Activated B cell treated with CpG ODN at 0.5 μM for 24 hours (primary cell): Measurements from ENCODE around the gene KRTAP4-2. TPM values are rescaled to one million over a fixed set of nuclear protein-coding genes. Genes with fewer than 3 reads are reported as not detected.
"Not testable (repeated sequence)": the region's sequence is repeated elsewhere in the genome, so short reads cannot be mapped to it uniquely, and the experiment has no call there.

Experiments
- ATAC-seq: fragments of 200-7000 bp; cut with Tn5 transposase; one replicate; pipeline ENCODE4 v1.10.0; 2021; ENCODE audit warnings: low read depth, mild to moderate bottlenecking, moderate library complexity
- CTCF ChIA-PET: fragments of 350-600 bp; sonication (Branson Sonifier 250); formaldehyde crosslinking; loops from one replicate; lab custom pipeline; 2021; ENCODE audit warnings: antibody characterized with exemption; lab: Charles Lee
- POLR2A ChIA-PET: fragments of 350-600 bp; sonication (Branson Sonifier 250); formaldehyde crosslinking; loops from one replicate; lab custom pipeline; 2021; ENCODE audit warnings: antibody characterized with exemption; lab: Charles Lee
- DNase-seq: peaks from one replicate; pipeline ENCODE4 v3.0.0; 2022
- H3K27ac Mint-ChIP-seq: one replicate; pipeline ENCODE4 v1.8.0; 2020; ENCODE audit warnings: mixed read lengths
- H3K27me3 Mint-ChIP-seq: one replicate; pipeline ENCODE4 v1.8.0; 2021; ENCODE audit warnings: mixed read lengths
- H3K36me3 Mint-ChIP-seq: one replicate; pipeline ENCODE4 v1.8.0; 2021; ENCODE audit warnings: low read depth, mixed read lengths
- H3K4me1 Mint-ChIP-seq: one replicate; pipeline ENCODE4 v1.8.0; 2021; ENCODE audit warnings: mixed read lengths
- H3K4me3 Mint-ChIP-seq: one replicate; pipeline ENCODE4 v1.8.0; 2020; ENCODE audit warnings: mild to moderate bottlenecking, mixed read lengths
- H3K9me3 Mint-ChIP-seq: one replicate; pipeline ENCODE4 v1.8.0; 2020; ENCODE audit warnings: mixed read lengths
- intact Hi-C: fragments of 100-400 bp; cut with micrococcal nuclease; formaldehyde crosslinking; loops from one replicate; pipeline ENCODE4 v1.15.1; 2024
- total RNA-seq: library from RNA; stranded (reverse); gene quantifications from 2 replicates; pipeline ENCODE4 v1.2.3, GENCODE V29; 2022
- TF ChIP-seq, protein P1 (sequence below): fragments of 200-600 bp; IDR thresholded peaks from one replicate; pipeline ENCODE4 v1.8.0; 2022; ENCODE audit warnings: antibody characterized with exemption, mild to moderate bottlenecking

Gene KRTAP4-2
- total RNA-seq, 1 donor from 2014 or later: not detected

DNA sequence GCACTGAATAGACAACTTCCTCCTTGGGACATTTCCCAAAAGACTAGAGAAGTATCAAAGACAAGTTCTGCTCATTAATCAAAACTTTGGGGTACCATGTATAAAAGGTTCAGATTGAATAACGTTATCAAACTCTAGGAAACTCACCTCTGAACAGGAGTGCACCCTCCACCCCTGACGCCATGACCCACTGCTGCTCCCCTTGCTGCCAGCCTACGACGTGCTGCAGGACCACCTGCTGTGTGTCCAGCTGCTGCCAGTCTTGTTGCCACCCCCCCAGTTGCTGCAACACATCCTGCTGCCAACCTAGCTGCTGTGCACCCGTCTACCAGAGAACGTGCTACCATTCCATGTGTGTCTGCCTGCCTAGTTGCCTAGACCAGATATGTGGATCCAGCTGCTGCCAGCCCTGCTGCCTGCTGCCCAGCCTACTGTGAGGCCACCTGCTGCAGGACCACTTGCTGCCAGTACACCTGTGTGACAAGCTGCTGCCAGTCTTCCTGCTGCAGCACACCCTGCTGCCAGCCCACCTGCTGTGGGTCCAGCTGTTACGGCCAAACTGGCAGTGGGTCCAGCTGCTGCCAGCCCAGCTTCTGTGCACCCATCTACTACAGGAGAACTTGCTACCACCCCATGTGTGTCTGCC, 34.6 kb upstream of the KRTAP4-2 start:
- CTCF ChIA-PET: no interaction called here
- DNase-seq (no peak), ATAC-seq (no peak)
- H3K9me3 Mint-ChIP-seq: no peaks in the 10 kb centered on the region
- peaks cover 35% of the 10 kb centered on the region for H3K27me3 Mint-ChIP-seq
- POLR2A ChIA-PET: no interaction called here
- no peak overlapping the region for H3K4me3 Mint-ChIP-seq
- H3K36me3 Mint-ChIP-seq: no peaks in the 10 kb centered on the region
- H3K4me1 Mint-ChIP-seq: peaks cover 5% of the 10 kb centered on the region
- TF ChIP-seq, protein P1, sequence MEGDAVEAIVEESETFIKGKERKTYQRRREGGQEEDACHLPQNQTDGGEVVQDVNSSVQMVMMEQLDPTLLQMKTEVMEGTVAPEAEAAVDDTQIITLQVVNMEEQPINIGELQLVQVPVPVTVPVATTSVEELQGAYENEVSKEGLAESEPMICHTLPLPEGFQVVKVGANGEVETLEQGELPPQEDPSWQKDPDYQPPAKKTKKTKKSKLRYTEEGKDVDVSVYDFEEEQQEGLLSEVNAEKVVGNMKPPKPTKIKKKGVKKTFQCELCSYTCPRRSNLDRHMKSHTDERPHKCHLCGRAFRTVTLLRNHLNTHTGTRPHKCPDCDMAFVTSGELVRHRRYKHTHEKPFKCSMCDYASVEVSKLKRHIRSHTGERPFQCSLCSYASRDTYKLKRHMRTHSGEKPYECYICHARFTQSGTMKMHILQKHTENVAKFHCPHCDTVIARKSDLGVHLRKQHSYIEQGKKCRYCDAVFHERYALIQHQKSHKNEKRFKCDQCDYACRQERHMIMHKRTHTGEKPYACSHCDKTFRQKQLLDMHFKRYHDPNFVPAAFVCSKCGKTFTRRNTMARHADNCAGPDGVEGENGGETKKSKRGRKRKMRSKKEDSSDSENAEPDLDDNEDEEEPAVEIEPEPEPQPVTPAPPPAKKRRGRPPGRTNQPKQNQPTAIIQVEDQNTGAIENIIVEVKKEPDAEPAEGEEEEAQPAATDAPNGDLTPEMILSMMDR: no peak
- no peak overlapping the region for H3K27ac Mint-ChIP-seq
- intact Hi-C loops: no loop called here

DNA sequence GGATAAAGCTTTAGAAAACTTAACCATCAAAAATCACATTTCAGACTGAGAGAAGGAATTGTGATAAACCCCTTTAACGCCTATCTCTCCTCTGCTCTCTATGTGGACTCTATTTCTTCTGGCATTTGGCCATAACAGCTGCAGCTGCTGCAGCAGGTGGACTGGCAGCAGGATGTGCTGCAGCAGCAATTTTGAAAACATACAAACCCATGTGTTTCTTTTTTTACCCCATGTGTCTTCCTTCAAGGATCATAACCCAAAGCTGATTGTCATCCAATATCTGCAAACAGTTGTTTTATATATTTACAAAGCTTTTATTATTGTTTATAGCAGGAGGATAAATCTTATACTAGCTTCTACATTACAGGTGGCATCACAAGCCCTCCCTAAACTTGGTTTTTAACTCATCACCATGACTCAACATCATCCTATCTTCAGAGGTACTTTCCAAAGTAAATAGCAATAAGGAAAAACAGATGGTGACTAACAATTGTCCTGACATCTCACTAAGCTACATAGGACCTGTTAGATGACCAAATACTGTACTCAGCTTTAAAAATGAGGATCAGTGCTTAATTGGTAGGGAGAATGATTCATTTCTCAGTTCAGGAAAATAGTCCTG, 33.9 kb upstream of the KRTAP4-2 start:
- peaks cover 36% of the 10 kb centered on the region for H3K27me3 Mint-ChIP-seq
- ChIA-PET CTCF (interaction anchor here (0.6 kb wide), 1 partner anchor 345 kb away, joined by 4 read pairs; no protein-coding TSS in a partner anchor), POLR2A (no interaction called here)
- H3K27ac Mint-ChIP-seq: no peak overlapping the region
- ATAC-seq (no peak), DNase-seq (no peak)
- TF ChIP-seq, protein P1: no peak
- intact Hi-C loops: no loop called here
- H3K36me3 Mint-ChIP-seq: no peaks in the 10 kb centered on the region
- peaks cover 5% of the 10 kb centered on the region for H3K4me1 Mint-ChIP-seq
- no peak overlapping the region for H3K4me3 Mint-ChIP-seq
- H3K9me3 Mint-ChIP-seq: no peaks in the 10 kb centered on the region

DNA sequence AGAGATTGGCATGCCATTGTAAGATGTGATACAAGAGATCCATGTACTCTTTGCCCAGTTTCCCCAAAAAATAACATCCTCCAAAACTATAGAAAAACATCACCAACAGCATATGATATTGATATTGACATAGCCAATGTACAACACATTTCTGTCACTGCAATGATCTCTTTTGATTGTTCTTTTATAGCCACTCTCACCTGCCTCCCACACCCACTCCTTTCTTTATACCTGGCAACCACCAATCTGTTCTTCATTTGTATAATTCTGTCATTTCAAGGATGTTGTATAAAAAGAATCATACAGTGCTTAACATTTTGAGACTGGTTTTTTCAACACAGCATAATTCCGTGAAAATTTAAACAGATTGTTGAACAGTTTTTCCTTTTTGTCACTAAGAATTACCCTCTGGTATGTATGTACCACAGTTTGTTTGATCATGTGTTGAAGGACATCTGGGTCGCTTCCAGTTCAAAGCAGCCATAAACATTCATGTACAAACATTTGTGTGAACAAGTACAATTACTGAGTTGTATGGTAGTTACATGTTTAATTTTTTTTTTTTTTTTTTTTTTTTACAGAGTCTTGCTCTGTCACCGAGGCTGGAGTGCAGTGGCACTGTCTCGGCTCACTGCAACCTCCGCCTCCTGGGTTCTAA, 21.5 kb upstream of the KRTAP4-2 start:
- Mint-ChIP-seq H3K4me1 (no peaks in the 10 kb centered on the region), H3K9me3 (peaks cover 8% of the 10 kb centered on the region), H3K27ac (no peak overlapping the region), H3K4me3 (no peak overlapping the region), H3K27me3 (peaks cover 5% of the 10 kb centered on the region), H3K36me3 (no peaks in the 10 kb centered on the region)
- TF ChIP-seq, protein P1: no peak
- DNase-seq: no peak
- ChIA-PET POLR2A (no interaction called here), CTCF (no interaction called here)
- intact Hi-C loops: no loop called here
- ATAC-seq: no peak

DNA sequence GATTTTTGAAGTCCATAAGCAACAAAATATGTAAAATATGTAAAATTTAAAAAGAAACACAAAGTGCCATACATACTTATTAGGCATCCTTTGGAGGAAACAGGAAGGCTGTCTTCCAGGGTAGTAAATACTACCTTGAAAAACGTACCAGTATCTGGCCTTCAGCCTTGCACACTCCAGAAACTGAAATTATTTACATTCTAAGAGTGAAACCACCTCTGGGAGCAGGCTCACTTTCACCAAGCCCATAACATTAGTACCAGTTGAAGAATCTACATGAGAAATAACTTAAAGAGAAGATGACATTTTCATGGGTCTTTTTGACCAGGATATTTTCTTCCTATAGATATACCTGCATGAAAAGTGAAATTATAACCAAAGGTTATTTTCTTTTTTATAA, 18.0 kb upstream of the KRTAP4-2 start:
- Mint-ChIP-seq H3K4me1 (no peaks in the 10 kb centered on the region), H3K9me3 (peaks cover 8% of the 10 kb centered on the region), H3K27ac (no peak overlapping the region), H3K4me3 (no peak overlapping the region), H3K36me3 (no peaks in the 10 kb centered on the region), H3K27me3 (peaks cover 13% of the 10 kb centered on the region)
- DNase-seq (no peak), ATAC-seq (no peak)
- TF ChIP-seq, protein P1: no peak
- intact Hi-C loops: no loop called here
- CTCF ChIA-PET: no interaction called here
- POLR2A ChIA-PET: no interaction called here

DNA sequence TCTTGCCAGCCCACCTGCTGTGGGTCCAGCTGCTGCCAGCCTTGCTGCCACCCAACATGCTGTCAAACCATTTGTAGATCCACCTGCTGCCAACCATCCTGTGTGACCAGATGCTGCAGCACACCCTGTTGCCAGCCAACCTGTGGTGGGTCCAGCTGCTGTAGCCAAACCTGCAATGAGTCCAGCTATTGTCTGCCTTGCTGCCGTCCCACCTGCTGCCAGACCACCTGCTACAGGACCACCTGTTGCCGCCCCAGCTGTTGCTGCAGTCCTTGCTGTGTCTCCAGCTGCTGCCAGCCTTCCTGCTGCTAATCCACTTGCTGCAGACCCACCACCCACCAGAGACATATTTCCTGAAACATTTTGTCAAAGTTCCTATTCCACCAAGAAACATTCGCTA, 12.3 kb upstream of the KRTAP4-2 start:
- no peaks in the 10 kb centered on the region for H3K9me3 Mint-ChIP-seq
- TF ChIP-seq, protein P1: no peak
- no peaks in the 10 kb centered on the region for H3K4me1 Mint-ChIP-seq
- no peak overlapping the region for H3K27ac Mint-ChIP-seq
- H3K4me3 Mint-ChIP-seq: no peak overlapping the region
- no peaks in the 10 kb centered on the region for H3K36me3 Mint-ChIP-seq
- peaks cover 24% of the 10 kb centered on the region for H3K27me3 Mint-ChIP-seq
- ATAC-seq: no peak
- CTCF ChIA-PET: no interaction called here
- intact Hi-C loops: no loop called here
- POLR2A ChIA-PET: no interaction called here
- DNase-seq: no peak

DNA sequence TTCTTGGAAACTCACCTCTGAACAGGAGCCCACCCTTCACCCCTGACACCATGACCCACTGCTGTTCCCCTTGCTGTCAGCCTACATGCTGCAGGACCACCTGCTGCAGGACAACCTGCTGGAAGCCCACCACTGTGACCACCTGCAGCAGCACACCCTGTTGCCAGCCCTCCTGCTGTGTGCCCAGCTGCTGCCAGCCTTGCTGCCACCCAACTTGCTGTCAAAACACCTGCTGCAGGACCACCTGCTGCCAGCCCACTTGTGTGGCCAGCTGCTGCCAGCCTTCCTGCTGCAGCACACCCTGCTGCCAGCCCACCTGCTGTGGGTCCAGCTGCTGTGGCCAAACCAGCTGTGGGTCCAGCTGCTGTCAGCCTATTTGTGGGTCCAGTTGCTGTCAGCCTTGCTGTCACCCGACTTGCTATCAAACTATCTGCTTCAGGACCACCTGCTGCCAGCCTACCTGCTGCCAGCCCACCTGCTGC, 11.9 kb upstream of the KRTAP4-2 start, which contains the start of gene KRTAP9-1:
Gene KRTAP9-1 (plus strand): TSS at position 51 of the 482 bp plus-strand sequence. CDS start 0 bp downstream, at position 51.
- peaks cover 27% of the 10 kb centered on the region for H3K27me3 Mint-ChIP-seq

More for the DNA sequence above, 11.9 kb upstream of the KRTAP4-2 start, which contains the start of gene KRTAP9-1:
- H3K4me1 Mint-ChIP-seq, ATAC-seq, intact Hi-C loops, H3K9me3 Mint-ChIP-seq, H3K4me3 Mint-ChIP-seq, H3K36me3 Mint-ChIP-seq, CTCF ChIA-PET, H3K27ac Mint-ChIP-seq, DNase-seq, POLR2A ChIA-PET: not testable (repeated sequence)
